Astrocyte (in vitro differentiated cells and primary cell): Measurements from ENCODE around the gene ZNRF4. TPM values are rescaled to one million over a fixed set of nuclear protein-coding genes. Genes with fewer than 3 reads are reported as not detected.

Source experiments
- DNase-seq: peaks from one replicate; pipeline ENCODE4 v3.0.0-alpha.2; 2010; ENCODE audit warnings: low read depth
- FAIRE-seq: peaks from 2 replicates; lab custom pipeline; 2011; peaks lifted over from hg19 to GRCh38; lab: Jason Lieb, UNC
- H2AFZ ChIP-seq: 2 replicates; pipeline ENCODE4 v1.6.0; 2012; ENCODE audit warnings: low read depth, low read length, inconsistent platforms
- H3K27ac ChIP-seq: 2 replicates; pipeline ENCODE4 v1.5.1; 2011; ENCODE audit warnings: low read depth, low read length, inconsistent platforms
- H3K27me3 ChIP-seq: 2 replicates; pipeline ENCODE4 v1.6.0; 2011; ENCODE audit warnings: low read length, inconsistent platforms; ENCODE audit not compliant: insufficient read depth
- H3K36me3 ChIP-seq: 2 replicates; pipeline ENCODE4 v1.5.1; 2011; ENCODE audit warnings: low read length, inconsistent platforms; ENCODE audit not compliant: insufficient read depth
- H3K4me1 ChIP-seq: 2 replicates; pipeline ENCODE4 v1.5.1; 2011; ENCODE audit warnings: low read length, inconsistent platforms; ENCODE audit not compliant: insufficient read depth
- H3K4me2 ChIP-seq: 2 replicates; pipeline ENCODE4 v1.6.0; 2012; ENCODE audit warnings: low read length, inconsistent platforms
- H3K4me3 ChIP-seq: 2 replicates; pipeline ENCODE4 v1.5.1; 2011; ENCODE audit warnings: low read depth, mild to moderate bottlenecking, low read length, inconsistent platforms; ENCODE audit not compliant: insufficient read depth
- H3K79me2 ChIP-seq: 2 replicates; pipeline ENCODE4 v1.6.0; 2012; ENCODE audit warnings: mild to moderate bottlenecking, low read length, inconsistent platforms; ENCODE audit not compliant: insufficient read depth
- H3K9ac ChIP-seq: 2 replicates; pipeline ENCODE4 v1.6.0; 2012; ENCODE audit warnings: mild to moderate bottlenecking, low read length, inconsistent platforms
- H3K9me3 ChIP-seq: 2 replicates; pipeline ENCODE4 v1.5.1; 2012; ENCODE audit warnings: low read depth, mild to moderate bottlenecking, low read length, inconsistent platforms; ENCODE audit not compliant: insufficient read depth
- H4K20me1 ChIP-seq: 2 replicates; pipeline ENCODE4 v1.6.0; 2012; ENCODE audit warnings: low read length, inconsistent platforms; ENCODE audit not compliant: insufficient read depth
- H3K27ac Mint-ChIP-seq: one replicate; pipeline ENCODE4 v1.8.0; 2021; ENCODE audit warnings: mild to moderate bottlenecking, mixed read lengths; ENCODE audit not compliant: unreplicated experiment
- H3K27me3 Mint-ChIP-seq: one replicate; pipeline ENCODE4 v1.8.0; 2021; ENCODE audit warnings: low read depth, mixed read lengths; ENCODE audit not compliant: unreplicated experiment
- H3K36me3 Mint-ChIP-seq: one replicate; pipeline ENCODE4 v1.8.0; 2021; ENCODE audit warnings: low read depth, mixed read lengths; ENCODE audit not compliant: unreplicated experiment
- H3K4me1 Mint-ChIP-seq: one replicate; pipeline ENCODE4 v1.8.0; 2021; ENCODE audit warnings: low read depth, mixed read lengths; ENCODE audit not compliant: unreplicated experiment
- H3K4me3 Mint-ChIP-seq: one replicate; pipeline ENCODE4 v1.8.0; 2021; ENCODE audit warnings: mild to moderate bottlenecking, moderate library complexity, mixed read lengths; ENCODE audit not compliant: unreplicated experiment
- H3K9me3 Mint-ChIP-seq: one replicate; pipeline ENCODE4 v1.8.0; 2021; ENCODE audit warnings: mild to moderate bottlenecking, mixed read lengths; ENCODE audit not compliant: unreplicated experiment
- CTCF ChIP-seq: IDR thresholded peaks from 2 replicates; pipeline ENCODE4 v1.5.1; 2011; ENCODE audit warnings: low read depth, mild to moderate bottlenecking, inconsistent platforms, low read length, moderate library complexity; ENCODE audit not compliant: insufficient read depth
- EZH2 ChIP-seq: IDR thresholded peaks from 2 replicates; pipeline ENCODE4 v1.6.1; 2012; ENCODE audit warnings: mild to moderate bottlenecking, low read length, inconsistent platforms; ENCODE audit not compliant: insufficient read depth
- total RNA-seq: library from RNA; stranded (reverse); gene quantifications from 2 replicates; pipeline ENCODE4 v1.2.1, GENCODE V29; 2021

The ZNRF4 gene
- total RNA-seq, 1 donor from 2014 or later, result not detected

GRCh38 chr19:5447700-5448311 lies 7.4 kb upstream of the ZNRF4 start:
- TF ChIP-seq CTCF, result no peak
- no peak for TF ChIP-seq EZH2
- Histone ChIP-seq H3K4me3 (no peak overlapping the region), H2AFZ (no peak overlapping the region), H3K9me3 (no peaks in the 10 kb centered on the region), H3K4me2 (no peak overlapping the region), H3K79me2 (no peaks in the 10 kb centered on the region), H3K4me1 (no peaks in the 10 kb centered on the region), H4K20me1 (no peaks in the 10 kb centered on the region), H3K36me3 (no peaks in the 10 kb centered on the region), H3K27me3 (peaks cover 13% of the 10 kb centered on the region), H3K27ac (no peak overlapping the region), H3K9ac (no peak overlapping the region)
- peaks cover 3% of the 10 kb centered on the region for H3K9me3 Mint-ChIP-seq
- FAIRE-seq (no peak), DNase-seq (peak; percentile 22)
- H3K27ac Mint-ChIP-seq, result peak overlapping the region; percentile 41
- H3K36me3 Mint-ChIP-seq, result no peaks in the 10 kb centered on the region
- peaks cover 3% of the 10 kb centered on the region for H3K4me1 Mint-ChIP-seq
- peak overlapping the region; percentile 2 for H3K4me3 Mint-ChIP-seq
- peaks cover 26% of the 10 kb centered on the region for H3K27me3 Mint-ChIP-seq

GRCh38 chr19:5448374-5448773 lies 6.8 kb upstream of the ZNRF4 start:
- H3K4me2 ChIP-seq, result no peak overlapping the region
- H2AFZ ChIP-seq, result no peak overlapping the region
- no peak overlapping the region for H3K4me3 ChIP-seq
- no peak overlapping the region for H3K9ac ChIP-seq
- no peaks in the 10 kb centered on the region for H3K4me1 ChIP-seq
- no peaks in the 10 kb centered on the region for H3K36me3 ChIP-seq
- DNase-seq, result no peak
- no peak overlapping the region for H3K27ac ChIP-seq
- peak overlapping the region; percentile 41 for H3K27ac Mint-ChIP-seq
- no peaks in the 10 kb centered on the region for H3K79me2 ChIP-seq
- H3K4me1 Mint-ChIP-seq, result peaks cover 3% of the 10 kb centered on the region
- H3K9me3 ChIP-seq, result peaks cover 4% of the 10 kb centered on the region
- H3K27me3 Mint-ChIP-seq, result peaks cover 26% of the 10 kb centered on the region
- H4K20me1 ChIP-seq, result no peaks in the 10 kb centered on the region
- no peak overlapping the region for H3K4me3 Mint-ChIP-seq
- no peak for TF ChIP-seq CTCF
- no peak for TF ChIP-seq EZH2
- H3K36me3 Mint-ChIP-seq, result no peaks in the 10 kb centered on the region
- peaks cover 9% of the 10 kb centered on the region for H3K9me3 Mint-ChIP-seq
- no peak for FAIRE-seq
- peaks cover 13% of the 10 kb centered on the region for H3K27me3 ChIP-seq

GRCh38 chr19:5450482-5451126 lies 4.6 kb upstream of the ZNRF4 start:
- no peak overlapping the region for H3K4me2 ChIP-seq
- H3K9me3 ChIP-seq, result peaks cover 4% of the 10 kb centered on the region
- H3K36me3 Mint-ChIP-seq, result peaks cover 3% of the 10 kb centered on the region
- TF ChIP-seq CTCF (no peak), EZH2 (no peak)
- no peak overlapping the region for H3K4me3 ChIP-seq
- H3K27ac Mint-ChIP-seq, result no peak overlapping the region
- H3K27me3 Mint-ChIP-seq, result peaks cover 33% of the 10 kb centered on the region
- no peak overlapping the region for H3K4me3 Mint-ChIP-seq
- H3K9me3 Mint-ChIP-seq, result peaks cover 13% of the 10 kb centered on the region
- no peak overlapping the region for H2AFZ ChIP-seq
- no peak for FAIRE-seq
- H3K4me1 ChIP-seq, result no peaks in the 10 kb centered on the region
- H3K27me3 ChIP-seq, result peaks cover 12% of the 10 kb centered on the region
- no peaks in the 10 kb centered on the region for H3K79me2 ChIP-seq
- no peak overlapping the region for H3K27ac ChIP-seq
- H3K4me1 Mint-ChIP-seq, result peaks cover 3% of the 10 kb centered on the region
- no peaks in the 10 kb centered on the region for H4K20me1 ChIP-seq
- no peak overlapping the region for H3K9ac ChIP-seq
- H3K36me3 ChIP-seq, result no peaks in the 10 kb centered on the region
- DNase-seq, result no peak
